GM19468 (cell line): ENCODE data around the gene FIGNL1.

Source experiments
- ATAC-seq: cut with Tn5 transposase; IDR thresholded peaks from one replicate; pipeline ENCODE4 v1.9.1; 2021; ENCODE audit warnings: mild to moderate bottlenecking, moderate library complexity, moderate number of reproducible peaks; ENCODE audit not compliant: unreplicated experiment; ENCODE audit errors: extremely low read depth

Gene FIGNL1

GRCh38 chr7:50405221-50405620 is 44.9 kb downstream of the FIGNL1 start:
- ATAC-seq = no peak

GRCh38 chr7:50404392-50404791 is 45.8 kb downstream of the FIGNL1 start:
- no peak for ATAC-seq

DNA sequence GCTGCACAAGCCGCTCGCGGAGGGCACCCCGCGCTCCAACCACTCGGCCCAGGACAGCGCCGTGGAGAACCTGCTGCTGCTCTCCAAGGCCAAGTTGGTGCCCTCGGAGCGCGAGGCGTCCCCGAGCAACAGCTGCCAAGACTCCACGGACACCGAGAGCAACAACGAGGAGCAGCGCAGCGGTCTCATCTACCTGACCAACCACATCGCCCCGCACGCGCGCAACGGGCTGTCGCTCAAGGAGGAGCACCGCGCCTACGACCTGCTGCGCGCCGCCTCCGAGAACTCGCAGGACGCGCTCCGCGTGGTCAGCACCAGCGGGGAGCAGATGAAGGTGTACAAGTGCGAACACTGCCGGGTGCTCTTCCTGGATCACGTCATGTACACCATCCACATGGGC is 50.0 kb downstream of the FIGNL1 start:
- ATAC-seq = no peak

DNA sequence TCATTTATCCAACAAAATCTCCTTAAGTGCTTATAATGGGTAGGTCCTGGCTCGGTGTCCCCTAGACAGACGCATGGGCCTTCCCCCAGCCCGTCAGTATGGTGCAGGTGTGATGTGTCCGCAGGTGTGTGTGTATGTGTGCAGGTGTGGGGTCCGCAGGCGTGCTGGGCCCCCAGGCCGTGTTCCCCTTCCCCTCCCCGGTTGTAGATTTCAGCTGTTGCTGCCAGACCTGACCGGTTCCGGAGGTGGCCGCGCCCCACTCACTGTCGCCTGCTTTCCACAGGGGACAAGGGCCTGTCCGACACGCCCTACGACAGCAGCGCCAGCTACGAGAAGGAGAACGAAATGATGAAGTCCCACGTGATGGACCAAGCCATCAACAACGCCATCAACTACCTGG is 50.5 kb downstream of the FIGNL1 start:
- no peak for ATAC-seq

DNA sequence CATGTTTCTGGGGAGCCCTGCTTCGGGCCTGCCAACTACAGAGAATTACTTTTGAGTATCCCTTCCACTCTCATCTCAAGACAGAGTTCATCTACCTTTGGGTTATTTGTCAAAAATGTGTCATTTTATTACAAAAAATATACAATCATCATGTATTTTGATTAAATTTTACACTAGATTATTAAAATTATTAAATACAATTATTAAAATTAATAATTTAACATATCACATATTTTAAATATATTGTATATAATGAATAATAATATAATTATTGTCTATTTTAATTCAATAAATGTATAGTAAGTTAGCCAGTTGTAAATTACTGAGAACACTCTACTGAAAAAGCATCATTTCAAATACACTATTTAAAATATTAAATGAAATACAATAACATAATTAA is 50.9 kb downstream of the FIGNL1 start:
- ATAC-seq = no peak

DNA sequence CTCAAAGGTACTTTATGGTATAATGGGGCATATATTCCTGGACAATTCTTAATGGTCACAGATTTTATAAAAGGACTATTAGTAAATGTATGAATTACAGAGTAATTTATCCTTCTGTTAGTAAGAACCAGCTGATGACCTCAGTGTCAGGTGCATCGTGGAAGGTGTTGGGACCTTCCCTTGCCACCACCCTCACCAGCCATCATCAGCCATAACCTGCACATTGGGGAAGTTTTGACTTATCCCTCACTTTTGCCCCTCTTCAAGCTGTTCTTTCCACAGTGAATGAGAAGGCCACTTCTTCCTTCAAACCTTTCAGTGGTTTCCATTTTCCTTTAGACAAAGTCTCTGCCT is 52.2 kb downstream of the FIGNL1 start:
- ATAC-seq = no peak

DNA sequence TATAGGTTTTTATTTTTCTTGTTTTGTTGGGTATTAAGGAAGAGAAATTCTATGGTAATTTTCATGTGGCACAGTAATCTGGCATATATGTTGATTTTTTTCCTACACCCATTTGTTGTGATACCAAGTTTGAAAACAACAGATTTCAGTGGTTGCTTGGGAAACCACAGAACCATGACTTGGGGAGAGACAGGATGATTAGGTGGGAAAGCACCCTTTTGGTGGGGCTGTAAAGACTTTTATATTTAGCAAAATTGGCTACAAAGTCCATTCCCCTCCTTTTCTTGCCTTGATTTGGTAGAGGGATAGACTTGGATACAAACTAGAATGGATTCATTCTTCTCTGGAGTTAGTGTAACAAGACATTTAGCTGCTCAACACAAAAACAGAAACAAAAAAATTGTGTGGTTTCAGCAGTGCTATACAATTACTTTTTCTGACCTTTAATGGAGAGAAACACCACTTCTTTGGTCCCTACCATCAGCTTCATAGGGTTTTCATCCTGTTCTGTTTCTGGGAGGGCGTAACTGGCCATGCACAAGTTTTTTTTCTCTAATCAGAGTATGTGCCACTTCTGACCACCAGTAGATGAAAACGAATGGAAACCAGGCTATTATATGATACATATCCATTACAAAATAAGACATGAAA is 52.7 kb downstream of the FIGNL1 start:
- no peak for ATAC-seq

- no peak for ATAC-seq
Observed at GRCh38 chr7:50396856-50397255, 53.3 kb downstream of the FIGNL1 start.

DNA sequence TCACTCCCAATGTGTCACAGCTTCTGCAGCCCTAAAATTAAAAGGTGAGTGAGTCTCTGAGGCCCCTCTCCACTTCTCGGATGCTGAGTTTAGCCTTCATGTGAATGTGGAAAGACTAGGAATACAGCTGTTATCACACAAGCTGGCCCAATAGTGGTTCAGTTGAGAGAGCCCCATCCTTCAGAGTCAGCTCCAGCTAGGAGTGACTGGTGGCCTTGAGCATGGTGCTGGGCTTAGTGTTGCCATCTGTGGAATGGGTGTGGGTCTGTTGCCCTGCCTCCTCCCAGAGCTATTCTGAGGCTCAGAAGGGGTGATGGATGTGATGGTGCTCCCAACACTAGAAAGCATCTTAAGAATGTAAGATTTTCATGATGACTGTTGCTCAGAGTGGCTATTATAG is 55.8 kb downstream of the FIGNL1 start:
- no peak for ATAC-seq
